Stimulated activated CD4-positive, alpha-beta T cell treated with anti-CD3 and anti-CD28 coated beads, Interleukin-2, amount 100 ng/mL, for 48 hours (primary cell): ENCODE results near the gene SYAP1.
"Not testable (repeated sequence)": the region's sequence is repeated elsewhere in the genome, so short reads cannot be mapped to it uniquely, and the experiment has no call there.

Source experiments
- DNase-seq, 2 donors: peaks; one replicate each; pipeline ENCODE4 v3.0.0-alpha.2; 2020

Gene SYAP1

DNA sequence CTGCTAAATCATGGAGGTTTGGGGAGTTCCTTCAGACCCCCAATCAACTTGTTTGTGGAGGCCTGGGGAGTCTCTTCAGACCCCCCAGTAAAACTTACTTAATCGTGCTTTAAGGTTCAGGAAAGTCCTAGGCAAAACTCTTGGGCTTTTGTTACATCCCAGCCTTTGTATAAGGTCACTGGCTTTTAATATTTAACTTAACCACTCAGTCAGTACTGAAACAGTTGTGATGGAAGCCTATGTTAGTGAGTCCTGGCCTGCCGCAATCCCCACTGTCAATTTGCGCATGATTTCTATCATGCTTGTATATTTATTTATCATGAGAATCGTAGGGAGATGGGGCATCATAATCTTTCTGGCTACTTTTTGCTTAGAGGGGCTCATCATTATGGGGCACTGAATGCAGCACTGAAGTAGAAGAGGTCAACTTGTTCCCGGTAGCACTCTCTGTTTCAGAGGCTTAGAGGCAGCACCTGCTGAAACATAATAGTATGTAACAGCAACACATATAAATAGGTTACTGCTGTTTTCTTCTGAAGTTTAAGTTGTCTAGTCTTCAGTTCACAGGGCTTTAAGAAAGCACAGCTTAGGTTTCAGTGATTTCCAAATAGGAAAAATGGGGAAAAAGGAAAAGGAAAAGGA is 7.1 kb downstream of the SYAP1 start:
- not testable (repeated sequence) for DNase-seq

DNA sequence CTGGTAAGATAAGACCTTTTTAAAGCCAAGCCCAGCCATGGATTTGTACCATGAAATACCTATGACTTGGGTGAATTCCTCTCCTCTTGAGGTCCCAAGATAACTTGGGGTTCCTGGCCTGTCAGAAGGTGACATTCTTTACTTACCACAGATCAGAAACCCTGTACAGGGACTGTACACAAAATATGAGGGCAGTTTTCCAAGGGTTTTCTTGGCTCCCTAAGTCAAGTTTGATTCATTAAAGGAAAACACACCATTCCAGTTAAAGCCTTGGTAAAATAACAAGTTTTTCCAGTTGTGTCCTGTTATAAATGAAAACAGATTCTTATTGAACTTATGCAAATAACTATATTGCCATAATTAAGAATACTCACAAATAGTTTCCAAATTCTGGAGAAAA is 8.2 kb downstream of the SYAP1 start:
- DNase-seq = no peak

DNA sequence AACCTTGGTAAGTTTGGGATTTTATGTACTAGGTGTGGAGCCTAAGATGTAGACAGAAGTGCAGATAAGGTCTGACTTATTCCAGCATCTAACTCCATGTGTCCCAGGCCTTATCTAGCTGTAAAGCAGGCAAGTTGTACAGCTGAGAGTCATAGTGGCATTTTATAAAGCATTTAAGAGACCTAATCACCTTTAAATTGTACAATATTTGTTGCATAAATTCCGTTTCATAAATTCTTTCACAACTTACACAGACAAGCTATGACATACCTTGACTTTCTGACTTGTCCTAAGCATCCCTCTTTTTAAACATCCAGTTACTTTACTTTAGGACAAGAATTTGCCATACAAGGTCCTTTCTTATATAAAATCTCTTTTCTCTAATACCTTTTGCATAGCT is 11.0 kb downstream of the SYAP1 start:
- no peak for DNase-seq

DNA sequence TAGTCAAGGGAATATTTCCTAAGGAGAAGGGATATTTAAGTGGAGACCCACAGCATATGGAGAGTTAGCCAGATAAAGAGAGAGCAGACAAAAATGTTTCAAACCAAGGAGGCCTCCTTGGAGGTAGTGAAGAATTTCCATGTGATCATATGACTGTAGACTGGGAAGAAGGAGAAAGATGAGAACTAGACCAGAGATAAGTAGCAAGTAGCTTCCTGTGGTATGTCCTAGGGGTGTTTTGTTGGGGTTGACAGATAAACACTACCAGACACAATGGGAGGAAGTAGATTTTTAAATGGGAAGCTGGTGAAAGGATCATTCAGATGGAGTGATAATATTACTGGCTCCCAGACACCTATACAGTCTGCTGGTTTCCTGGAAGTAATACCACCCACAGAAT is 13.6 kb downstream of the SYAP1 start:
- no peak for DNase-seq

DNA sequence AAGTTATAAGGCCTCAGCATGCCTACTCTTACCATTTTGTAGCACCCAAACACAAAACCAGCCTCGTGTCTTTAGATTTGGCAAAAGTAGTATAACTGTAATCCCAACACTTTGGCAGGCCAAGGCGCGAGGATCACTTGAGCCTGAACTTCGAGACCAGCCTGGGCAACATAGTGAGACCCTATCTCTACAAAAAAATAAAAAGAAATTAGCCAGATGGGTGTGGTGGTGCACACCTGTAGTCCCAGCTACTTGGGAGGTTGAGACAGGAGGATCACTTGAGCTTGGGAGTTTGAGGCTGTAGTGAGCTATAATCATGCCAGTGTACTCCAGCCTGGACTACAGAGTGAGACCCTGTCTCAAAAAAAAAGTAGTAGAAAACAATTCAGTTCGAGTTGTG is 17.6 kb downstream of the SYAP1 start:
- no peak for DNase-seq

DNA sequence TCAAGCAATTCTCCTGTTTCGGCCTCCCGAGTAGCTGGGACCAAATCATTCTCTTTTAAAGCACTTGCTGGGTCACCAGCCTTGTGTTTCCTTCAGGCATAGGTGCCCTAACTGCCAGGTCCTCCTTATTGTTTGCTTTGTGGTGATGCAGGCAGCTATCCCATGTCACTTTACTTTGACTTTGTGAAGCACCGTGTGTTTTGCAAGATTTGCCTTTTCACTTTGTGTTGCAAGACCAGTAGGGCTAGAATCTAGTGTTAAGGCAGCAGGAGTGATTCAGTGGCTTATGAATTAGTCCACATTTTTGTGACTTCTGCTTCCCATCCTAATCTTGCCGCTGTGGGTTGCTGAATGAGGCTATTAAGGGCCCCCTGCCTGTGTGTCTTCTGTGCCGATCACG is 20.2 kb downstream of the SYAP1 start:
- no peak for DNase-seq

DNA sequence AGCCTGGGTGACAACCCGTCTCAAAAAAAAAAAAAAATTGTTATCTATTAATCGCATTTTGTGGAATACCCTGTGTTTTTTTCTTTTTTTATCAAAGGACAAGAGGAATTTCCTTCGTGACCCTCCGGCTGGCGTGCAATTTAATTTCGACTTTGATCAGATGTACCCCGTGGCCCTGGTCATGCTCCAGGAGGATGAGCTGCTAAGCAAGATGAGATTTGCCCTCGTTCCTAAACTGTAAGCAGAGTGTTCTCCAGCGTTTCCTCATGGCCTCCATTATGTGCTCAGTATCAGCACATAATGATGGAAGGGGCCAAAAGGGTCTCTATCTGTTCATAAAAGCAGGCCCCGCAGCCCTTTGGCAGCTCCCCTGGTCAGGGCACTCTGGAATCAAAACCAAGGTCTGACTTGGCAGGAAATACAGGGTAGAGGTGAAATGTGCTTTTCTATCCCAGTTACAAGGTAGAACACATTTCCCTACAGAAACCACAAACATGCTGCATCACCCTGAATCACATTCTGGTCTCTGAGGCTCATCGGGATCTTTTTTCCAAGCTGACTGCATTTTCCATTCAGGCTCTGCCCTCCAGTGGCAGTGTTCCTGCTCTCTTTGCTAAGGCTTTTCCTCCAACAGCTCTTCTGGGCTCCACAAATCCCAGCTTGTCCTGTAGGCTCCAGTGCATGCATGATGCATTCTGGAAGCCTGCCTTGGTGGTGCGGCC is 24.4 kb downstream of the SYAP1 start:
- DNase-seq = no peak

DNA sequence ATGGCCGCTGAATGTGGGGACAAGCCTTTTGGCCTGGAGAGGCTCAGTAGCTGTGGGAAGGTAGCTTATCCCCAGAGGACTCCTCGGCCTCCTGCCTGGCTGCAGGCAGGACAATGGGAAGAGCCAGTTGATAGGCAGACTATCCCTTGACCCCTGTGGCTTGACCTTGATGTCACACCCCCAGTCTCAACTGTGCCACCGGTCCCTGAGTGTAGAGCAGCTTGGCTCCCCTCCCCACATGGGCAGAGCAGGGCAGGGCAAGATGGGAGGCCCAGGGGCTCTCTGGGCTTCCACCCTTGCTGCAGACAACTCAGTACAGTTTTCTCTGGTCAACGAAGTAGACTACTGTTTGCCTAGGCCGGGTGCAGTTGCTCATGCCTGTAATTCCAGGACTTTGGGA is 25.7 kb downstream of the SYAP1 start:
- no peak for DNase-seq

DNA sequence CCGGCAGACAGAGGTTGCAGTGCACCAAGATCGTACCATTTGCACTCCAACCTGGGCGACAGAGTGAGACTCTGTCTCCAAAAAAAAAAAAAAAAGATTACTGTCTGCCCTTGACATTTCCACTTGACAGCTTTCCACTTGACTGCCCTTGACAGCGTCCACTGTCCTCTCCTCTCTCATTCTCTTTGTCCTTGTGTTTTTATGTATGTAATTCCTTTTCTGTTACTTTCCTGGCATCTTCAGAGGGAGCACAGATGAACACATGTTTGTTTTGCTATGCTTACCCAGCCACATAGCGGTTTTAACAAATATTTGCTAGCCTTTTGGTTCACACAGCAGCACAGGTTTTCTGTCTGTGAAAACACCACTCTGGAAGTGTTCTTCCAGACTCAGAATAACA is 26.2 kb downstream of the SYAP1 start:
- no peak for DNase-seq

DNA sequence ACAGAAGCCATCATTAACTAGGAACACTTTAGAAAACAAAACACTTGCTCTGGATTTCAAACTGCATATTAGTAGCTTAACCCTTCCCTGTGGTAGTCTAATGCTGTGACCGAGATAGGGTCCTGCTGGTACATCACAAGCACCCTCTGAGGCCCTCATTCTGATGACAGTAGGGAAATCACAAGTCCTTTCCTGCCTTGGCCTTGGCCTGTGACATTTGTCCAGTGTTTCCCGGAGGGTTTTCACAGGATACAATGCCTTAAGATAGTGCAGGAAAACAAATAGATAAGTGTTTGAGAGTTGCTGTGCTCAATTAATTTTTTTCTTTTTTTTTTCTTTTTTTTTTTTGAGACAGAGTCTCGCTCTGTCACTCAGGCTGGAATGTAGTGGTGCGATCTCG is 29.0 kb downstream of the SYAP1 start:
- no peak for DNase-seq

DNA sequence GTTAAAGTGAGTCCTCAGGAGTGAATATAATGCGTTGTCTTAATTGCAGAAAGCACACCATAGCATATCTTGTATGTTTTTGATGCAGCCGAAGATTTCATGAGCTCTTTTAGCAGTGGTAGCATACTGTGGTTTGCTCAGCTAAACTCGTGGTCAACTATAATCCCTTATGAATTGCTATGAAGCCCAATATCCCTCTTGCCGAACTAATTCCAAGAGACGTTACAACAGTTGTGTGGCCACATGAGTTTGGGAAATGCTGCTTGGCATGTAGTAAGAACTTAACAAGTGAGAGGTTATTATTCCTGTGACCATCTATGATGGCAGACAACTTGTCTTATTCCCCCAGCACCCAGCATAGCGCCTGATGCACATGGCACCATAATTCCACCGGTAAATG is 30.7 kb downstream of the SYAP1 start:
- no peak for DNase-seq

DNA sequence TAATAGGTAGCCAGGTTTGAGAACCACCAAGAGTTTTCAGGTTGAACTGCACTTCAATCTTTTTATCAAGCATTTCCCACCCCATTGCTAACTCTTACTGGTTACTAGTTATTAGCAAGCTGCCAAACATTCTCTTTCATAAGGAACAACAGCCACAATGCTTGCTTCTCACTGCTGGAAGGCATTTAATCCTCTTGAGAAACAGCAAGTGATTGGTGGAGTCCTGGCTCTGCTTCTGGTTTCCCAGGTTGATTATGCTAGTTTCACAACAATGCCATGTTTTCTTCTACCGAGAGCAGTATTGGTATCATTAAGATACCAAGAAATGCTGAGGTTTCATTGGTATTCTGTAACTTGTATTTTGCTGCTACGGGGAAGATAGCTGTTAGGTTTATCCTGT is 34.6 kb downstream of the SYAP1 start:
- DNase-seq = no peak

DNA sequence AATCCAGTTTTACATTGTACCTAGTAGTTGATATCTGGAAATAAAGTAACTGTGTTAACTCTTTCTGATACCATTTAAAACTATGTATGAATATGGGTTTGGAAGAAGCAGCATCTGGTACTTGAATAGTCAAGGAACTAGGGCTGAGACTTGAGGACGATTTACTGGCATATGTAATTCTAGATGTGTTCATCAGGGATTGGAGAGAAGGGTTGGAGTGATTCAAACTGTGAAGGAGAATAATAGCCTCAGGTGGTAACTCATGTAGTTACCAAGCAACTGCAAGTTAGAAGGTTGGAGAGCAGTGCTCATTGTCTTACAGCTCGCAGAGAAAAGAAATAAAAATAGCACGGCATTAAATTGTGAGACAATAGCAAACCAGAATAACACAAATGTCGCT is 37.3 kb downstream of the SYAP1 start:
- DNase-seq = no peak

DNA sequence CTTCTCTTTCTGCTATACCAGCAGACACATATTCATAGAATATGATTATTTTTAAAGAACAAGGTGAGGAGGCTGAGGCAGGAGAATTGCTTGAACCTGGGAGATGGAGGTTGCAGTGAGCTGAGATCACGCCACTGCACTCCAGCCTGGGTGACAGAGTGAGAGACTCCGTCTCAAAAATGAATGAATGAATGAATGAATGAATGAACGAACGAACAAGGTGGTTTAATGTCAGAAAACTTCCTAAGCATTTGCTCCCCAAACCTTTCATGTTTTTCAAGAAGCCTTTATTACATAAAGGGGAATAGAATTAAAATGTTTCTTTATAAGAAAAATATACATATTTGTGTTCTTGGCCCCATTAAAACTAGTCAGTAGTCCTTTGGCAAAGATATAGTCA is 42.1 kb downstream of the SYAP1 start:
- not testable (repeated sequence) for DNase-seq

DNA sequence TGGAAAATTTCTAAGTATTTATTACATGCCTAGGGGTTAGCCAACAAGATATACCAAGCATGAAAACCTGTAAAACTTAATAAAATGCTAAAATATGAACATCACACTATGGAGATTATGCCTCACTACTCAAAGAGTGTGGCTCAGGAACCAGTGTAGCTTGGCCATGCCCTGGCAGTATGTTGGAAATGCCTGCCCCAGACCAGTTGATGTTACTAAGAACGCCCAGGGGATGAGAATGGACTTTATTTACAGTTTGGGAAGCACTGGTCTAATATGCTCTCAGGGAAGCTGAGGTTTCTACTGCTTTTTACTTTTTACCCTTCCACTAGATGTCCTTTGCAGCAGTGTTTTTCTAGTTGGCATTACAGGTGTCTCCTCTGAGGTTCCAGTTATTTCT is 43.2 kb downstream of the SYAP1 start:
- no peak for DNase-seq

DNA sequence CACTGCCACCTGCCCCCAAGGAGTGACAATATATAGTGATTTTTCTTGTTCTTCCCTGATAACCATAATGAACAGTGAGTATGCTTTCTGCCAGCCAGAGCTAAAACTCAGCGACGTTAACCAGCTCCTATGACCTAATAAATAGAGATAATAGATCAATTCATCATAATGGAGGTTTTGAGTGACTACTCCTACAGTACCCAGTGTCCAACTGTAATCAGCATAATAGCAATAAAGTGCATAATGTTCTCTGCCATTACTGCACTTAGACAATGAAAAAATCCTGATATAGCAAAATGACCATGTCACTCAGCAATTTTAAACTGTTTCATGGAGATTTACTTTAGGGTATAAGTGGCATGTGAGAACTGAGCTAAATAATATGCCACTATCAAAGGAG is 46.2 kb downstream of the SYAP1 start:
- DNase-seq = no peak

DNA sequence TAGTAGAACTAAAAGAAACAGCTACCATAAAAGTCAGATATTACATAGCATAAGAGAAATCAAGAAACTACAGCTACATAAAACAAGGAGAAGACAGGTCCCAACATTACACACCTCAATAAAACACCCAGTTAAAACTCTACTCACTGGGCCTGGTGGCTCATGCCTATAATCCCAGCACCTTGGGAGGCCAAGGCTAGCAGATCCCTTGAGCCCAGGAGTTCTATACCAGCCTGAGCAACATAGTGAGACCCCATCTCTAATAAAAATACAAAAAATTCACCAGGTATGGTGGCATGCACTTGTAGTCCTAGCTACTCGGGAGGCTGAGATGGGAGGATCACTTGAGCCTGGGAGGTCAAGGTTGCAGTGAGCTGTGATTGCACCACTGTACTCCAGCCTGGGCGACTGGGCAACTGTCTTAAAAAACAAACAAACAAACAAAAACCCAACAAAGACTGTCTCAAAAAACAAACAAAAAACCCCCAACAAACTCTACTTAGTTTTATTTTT is 51.6 kb downstream of the SYAP1 start:
- no peak for DNase-seq

DNA sequence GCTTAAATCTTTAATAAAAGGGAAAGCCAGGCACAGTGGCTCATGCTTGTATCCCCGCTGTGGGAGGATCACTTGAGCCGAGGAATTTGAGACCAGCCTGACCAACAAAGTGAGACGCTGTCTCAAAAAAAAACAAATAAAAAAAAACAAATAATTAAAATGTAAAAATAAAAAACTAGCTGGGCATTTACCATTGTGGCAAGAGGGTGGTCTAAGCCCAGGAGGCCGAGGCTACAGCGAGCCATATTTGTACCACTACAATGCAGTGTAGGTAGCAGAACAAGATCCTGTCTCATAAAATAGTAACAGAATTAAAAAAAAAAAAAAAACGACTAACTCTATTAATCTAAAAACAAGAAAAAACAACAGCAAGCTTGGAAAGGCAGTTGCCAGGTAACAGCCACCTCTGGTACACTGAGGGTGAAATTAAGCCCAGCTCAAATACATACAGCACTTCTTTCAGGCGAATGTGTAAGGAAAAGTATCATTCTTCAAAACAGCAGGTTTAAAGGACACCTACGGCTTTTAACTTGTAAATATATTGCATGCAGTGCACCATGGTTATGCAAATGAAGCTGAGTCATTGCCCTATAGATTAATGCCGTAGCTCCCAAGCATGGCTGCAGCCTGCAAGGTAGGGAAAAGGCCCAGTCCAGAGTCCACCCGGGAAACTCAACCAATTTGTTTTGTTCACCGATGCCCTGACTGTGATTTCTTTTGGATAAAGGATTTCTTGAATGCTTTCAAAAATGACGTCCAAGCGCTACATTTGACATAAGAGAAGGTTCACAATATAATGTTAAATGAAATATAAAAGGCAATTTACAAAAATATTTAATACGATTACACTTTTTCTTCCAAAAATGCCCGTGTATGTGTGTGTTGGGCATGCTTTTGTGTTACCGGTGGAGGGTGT is 52.3 kb downstream of the SYAP1 start:
- DNase-seq = no peak

DNA sequence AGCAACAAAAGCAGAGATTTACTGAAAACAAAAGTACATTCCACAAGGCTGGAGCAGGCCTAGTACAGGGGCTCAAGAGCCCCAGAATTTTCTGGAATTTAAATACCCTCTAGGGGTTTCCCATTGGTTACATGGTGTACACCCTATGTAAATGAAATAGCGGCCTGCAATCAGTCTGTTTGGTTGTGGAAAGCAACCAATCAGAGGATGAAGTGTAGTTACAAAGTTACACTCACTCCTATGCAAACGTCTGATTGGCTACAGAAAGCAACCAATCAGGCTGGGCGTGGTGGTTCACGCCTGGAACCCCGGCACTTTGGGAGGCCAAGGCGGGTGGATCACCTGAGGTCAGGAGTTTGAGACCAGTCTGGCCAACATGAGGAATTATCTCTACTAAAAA is 53.0 kb downstream of the SYAP1 start:
- DNase-seq = no peak

DNA sequence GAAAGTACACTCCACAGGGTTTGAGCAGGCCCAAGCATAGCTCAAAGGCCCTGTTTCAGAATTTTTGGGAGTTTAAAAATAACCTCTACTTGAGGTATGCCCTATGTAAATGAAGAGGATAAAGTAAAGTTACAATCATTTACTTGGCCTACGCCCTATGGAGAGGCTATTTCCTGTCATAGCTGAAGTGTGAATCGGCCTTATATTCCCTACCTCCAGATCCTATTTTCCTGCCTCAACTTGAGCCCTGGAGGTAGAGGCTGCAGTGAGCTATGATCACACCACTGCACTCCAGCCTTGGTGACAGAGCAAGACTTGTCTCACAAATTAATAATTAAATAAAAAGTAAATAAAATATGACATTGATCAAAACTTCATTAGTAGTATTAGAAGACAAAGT is 55.3 kb downstream of the SYAP1 start:
- no peak for DNase-seq

DNA sequence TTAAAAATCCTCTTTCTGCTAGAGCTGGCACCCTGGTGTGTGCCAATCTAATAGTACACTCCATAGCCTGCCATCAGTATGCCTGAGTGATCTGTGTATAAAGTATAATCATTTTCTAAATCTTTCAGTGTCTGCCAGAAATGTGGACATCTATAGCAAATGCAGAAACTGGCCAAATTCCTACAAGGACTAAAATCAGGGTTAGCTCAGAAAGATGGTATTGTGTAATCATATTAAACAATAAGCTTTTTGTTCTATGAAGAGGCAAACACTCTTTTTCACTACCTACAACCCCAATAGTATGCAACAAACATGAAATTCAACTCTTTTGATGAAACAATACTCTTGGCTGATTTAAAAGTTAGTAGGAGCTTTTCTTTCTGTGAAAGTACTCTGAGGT is 59.1 kb downstream of the SYAP1 start:
- DNase-seq = no peak

DNA sequence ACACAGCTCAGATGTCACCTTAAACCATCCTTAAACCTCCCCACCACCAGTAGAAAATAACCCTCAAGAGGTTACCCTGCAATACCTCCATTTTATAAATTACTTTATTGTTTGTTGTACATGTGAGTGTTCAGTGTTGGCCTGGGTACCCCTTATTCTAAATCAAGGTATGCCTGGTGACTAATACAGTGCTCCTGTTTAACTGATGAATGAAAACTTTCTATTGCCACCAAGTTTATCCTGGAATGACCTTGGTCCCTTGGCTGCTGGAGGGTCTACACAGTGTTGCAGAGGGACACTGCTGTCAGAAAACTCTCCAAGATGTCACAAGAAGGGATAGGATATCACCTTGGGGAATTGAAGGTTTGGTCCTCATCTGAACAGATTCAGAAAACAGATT is 59.6 kb downstream of the SYAP1 start:
- no peak for DNase-seq

DNA sequence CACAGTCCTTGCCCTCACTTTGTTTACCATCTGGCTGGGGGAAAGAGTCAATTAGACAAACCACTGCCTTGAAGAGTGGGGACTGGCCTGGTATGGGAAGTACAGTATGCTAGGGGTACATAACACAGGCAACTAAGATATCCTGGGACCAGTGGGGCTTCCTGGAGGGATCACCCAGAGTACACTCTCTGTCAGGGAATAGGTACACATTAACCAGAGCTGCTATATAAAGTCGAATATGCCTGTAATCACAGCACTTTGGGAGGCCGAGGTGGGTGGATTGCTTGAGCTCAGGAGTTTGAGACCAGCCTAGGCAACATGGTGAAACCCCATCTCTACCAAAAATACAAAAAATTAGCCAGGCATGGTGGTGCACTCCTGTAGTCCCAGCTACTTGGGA is 60.4 kb downstream of the SYAP1 start:
- DNase-seq = not testable (repeated sequence)

DNA sequence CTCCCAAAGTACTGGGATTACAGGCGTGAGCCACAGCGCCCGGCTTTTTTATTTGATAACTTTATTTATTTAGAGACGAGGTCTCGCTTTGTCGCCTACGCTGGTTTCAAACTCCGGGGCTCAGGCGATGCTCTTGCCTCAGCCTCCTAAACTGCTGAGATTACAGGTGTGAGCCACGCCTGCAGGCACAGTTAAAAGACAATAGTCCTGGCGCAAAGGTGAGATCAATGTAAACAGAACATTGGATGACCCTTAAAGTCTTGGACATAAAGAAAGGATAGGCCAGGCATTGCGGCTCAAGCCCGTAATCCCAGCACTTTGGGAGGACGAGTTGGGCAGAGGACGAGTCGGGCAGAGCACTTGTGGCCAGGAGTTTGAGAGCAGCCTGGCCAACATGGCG is 64.0 kb downstream of the SYAP1 start:
- no peak for DNase-seq
